ENCODE measurements around the gene C1QTNF1. TPM values are rescaled to one million over a fixed set of nuclear protein-coding genes. Genes with fewer than 3 reads are reported as not detected.

Gene C1QTNF1
- total RNA-seq, 2 donors from 2014 or later: 125 to 401 TPM

- TF ChIP-seq, protein P1, sequence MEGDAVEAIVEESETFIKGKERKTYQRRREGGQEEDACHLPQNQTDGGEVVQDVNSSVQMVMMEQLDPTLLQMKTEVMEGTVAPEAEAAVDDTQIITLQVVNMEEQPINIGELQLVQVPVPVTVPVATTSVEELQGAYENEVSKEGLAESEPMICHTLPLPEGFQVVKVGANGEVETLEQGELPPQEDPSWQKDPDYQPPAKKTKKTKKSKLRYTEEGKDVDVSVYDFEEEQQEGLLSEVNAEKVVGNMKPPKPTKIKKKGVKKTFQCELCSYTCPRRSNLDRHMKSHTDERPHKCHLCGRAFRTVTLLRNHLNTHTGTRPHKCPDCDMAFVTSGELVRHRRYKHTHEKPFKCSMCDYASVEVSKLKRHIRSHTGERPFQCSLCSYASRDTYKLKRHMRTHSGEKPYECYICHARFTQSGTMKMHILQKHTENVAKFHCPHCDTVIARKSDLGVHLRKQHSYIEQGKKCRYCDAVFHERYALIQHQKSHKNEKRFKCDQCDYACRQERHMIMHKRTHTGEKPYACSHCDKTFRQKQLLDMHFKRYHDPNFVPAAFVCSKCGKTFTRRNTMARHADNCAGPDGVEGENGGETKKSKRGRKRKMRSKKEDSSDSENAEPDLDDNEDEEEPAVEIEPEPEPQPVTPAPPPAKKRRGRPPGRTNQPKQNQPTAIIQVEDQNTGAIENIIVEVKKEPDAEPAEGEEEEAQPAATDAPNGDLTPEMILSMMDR (IDR thresholded peaks at IDR 0.05): no peak
- Histone ChIP-seq H3K4me3 (no peak overlapping the region), H3K27ac (no peak overlapping the region), H3K9me3 (peaks cover 0 to 16% of the 10 kb centered on the region in 2 donors), H3K4me1 (peaks cover 0 to 2% of the 10 kb centered on the region in 2 donors), H3K27me3 (no peaks in the 10 kb centered on the region), H3K36me3 (peaks cover 21% of the 10 kb centered on the region)
- DNase-seq (ENCODE audit: low spot score): no peak
Measured at GRCh38 chr17:79053251-79053925, 29.4 kb downstream of the C1QTNF1 start.

DNA sequence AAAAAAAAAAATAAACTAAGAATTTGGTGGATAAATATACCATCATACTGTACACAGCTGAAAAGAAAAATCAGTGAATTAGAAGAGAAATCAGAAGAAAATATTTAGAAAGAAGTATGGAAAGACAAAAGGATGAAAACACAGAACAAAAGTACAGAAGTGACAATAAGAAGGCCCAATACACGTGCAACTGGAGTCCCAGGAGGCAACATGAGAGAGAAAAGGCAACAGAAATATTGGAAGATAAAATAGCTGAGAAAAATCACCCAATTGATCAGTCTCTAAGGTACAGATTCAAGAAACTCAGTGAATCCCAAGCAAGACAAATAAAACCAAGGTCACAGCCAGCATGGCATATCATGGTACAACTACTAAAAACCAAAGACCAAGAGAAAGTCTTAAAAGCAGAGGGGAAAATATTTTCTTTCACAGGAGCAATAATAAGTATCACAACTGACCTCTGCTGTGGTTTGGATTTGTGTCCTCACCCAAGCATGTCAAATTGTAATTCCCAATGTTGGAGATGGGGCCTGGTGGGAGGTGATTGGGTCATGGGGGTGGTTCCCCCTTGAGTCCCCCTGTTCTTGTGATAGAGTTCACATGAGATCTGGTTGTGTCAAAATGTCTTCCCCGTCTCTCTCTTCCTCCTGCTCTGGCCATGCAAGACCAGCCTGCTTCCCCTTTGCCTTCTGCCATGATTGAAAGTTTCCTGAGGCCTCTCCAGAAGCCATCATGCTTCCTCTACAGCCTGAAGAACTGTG lies 30.4 kb downstream of the C1QTNF1 start:
- no peaks in the 10 kb centered on the region for H3K4me1 ChIP-seq
- TF ChIP-seq, protein P1 (IDR thresholded peaks at IDR 0.05): no peak
- no peaks in the 10 kb centered on the region for H3K27me3 ChIP-seq
- H3K27ac ChIP-seq: peak overlapping the region; percentile 27 to 35
- peaks cover 12% of the 10 kb centered on the region for H3K36me3 ChIP-seq
- H3K4me3 ChIP-seq: no peak overlapping the region
- H3K9me3 ChIP-seq: peaks cover 0 to 16% of the 10 kb centered on the region in 2 donors
- DNase-seq (ENCODE audit: low spot score): no peak

DNA sequence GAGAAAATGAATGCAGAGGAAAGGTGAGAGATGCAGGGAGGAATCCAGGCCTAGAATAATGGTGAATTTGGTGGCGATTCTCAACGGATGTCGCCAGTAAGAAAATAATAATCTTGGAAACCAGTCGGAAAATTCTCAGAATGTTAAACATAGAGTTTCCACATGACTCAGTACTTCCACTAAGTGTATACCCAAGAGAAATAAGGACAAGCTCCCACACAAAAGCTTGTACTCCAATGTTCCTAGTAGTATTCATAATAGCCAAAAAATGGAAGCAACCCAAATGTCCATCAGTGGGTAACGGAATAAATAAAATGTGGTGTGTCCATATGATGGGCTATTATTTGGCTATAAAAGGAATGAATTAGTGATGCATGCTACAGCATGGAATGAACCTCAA lies 31.2 kb downstream of the C1QTNF1 start:
- H3K36me3 ChIP-seq: peaks cover 3% of the 10 kb centered on the region
- TF ChIP-seq, protein P1 (IDR thresholded peaks at IDR 0.05): no peak
- H3K4me1 ChIP-seq: no peaks in the 10 kb centered on the region
- peak overlapping the region in 1 of 2 donors; percentile 35 for H3K27ac ChIP-seq
- no peak for DNase-seq (ENCODE audit: low spot score)
- peaks cover 0 to 16% of the 10 kb centered on the region in 2 donors for H3K9me3 ChIP-seq
- H3K27me3 ChIP-seq: no peaks in the 10 kb centered on the region
- H3K4me3 ChIP-seq: no peak overlapping the region

DNA sequence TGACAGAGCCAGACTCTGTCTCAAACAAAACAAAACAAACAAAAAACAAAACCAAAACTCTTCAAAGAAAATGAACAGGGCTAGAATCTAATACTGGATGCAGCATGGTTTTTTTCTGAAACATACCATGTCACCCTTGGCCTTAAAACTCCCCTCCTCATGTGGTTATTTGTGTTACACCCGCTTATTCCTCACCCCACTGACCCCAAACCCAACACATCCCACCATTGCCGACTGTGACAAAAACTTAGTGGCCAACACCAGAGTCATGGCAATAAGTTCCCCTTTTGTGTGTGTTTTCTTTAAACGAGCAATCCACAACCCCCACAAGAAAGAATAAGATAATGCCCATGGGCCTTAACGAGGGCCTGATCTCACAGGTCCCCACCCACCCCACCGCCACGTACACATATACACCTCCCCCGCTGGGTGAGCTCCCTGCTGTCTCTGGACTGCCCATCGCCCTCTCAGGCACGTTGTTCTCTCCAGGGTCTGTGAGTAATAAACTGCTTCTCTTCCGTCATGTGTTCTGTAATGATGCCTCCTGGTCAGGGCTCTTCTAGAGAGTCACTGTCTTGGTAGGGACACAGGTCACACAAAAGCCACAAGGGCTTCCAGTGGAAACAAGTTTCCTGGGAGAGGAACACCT lies 33.9 kb downstream of the C1QTNF1 start:
- DNase-seq (ENCODE audit: low spot score): no peak
- Histone ChIP-seq H3K4me1 (no peaks in the 10 kb centered on the region), H3K9me3 (peaks cover 0 to 16% of the 10 kb centered on the region in 2 donors), H3K27me3 (no peaks in the 10 kb centered on the region), H3K4me3 (no peak overlapping the region), H3K27ac (no peak overlapping the region), H3K36me3 (no peaks in the 10 kb centered on the region)
- TF ChIP-seq, protein P1 (IDR thresholded peaks at IDR 0.05): no peak

- Histone ChIP-seq H3K9me3 (no peaks in the 10 kb centered on the region), H3K27ac (no peak overlapping the region), H3K4me3 (no peak overlapping the region), H3K4me1 (no peaks in the 10 kb centered on the region), H3K27me3 (no peaks in the 10 kb centered on the region), H3K36me3 (no peaks in the 10 kb centered on the region)
- TF ChIP-seq, protein P1 (IDR thresholded peaks at IDR 0.05): no peak
- no peak for DNase-seq (ENCODE audit: low spot score)
Measured at GRCh38 chr17:79062691-79063090, 38.7 kb downstream of the C1QTNF1 start.

All from right atrium auricular region (tissue), 2 donors.